GM06990 (cell line): ENCODE results near the gene EREG.

Experiments
- DNase-seq: peaks from one replicate; pipeline ENCODE4 v3.0.0-alpha.2; 2011; ENCODE audit not compliant: insufficient read length; ENCODE audit errors: extremely low read depth
- H3K27me3 ChIP-seq: replicated peaks from 2 replicates; pipeline ENCODE4 v1.6.0; 2011; ENCODE audit warnings: low read length; ENCODE audit not compliant: control insufficient read depth, insufficient read depth
- H3K36me3 ChIP-seq: 2 replicates; pipeline ENCODE4 v1.5.1; 2011; ENCODE audit warnings: low read length; ENCODE audit not compliant: control insufficient read depth, insufficient read depth
- H3K4me3 ChIP-seq: replicated peaks from 2 replicates; pipeline ENCODE4 v1.5.1; 2011; ENCODE audit warnings: low read depth, mild to moderate bottlenecking, control low read depth, low read length
- CTCF ChIP-seq: IDR thresholded peaks from 2 replicates; pipeline ENCODE4 v1.5.1; 2011; ENCODE audit warnings: low read length, control low read depth, mild to moderate bottlenecking, inconsistent platforms; ENCODE audit not compliant: insufficient read depth, poor library complexity, severe bottlenecking

The EREG gene

DNA sequence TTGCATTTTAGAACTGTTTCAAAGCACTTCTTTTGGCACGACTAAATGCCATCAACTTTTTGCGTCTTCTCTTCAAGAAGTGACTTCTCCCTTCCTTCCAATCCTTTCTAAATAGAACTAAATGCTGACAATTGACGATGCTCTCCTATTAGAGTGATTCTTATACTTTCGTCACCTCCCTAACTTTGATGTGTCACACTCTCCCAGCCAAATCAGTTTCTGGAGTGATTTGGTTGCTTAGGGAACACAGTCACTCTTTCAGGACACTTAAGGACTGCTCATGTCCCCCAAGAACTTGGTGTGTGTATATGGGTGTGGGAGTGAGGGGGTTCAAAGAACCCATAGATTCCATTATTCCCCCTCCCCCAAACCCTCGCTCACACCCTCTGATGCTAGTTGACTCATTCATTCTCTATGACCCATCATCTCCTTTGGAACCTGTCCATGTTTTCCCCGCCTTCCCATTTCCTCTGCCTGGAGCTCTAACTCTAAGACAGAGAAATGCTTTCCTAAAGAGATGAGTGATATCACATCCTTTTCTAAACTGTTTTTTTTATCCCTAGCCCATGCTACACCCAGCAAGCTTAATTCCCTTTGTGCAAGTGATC is 53.2 kb downstream of the EREG start:
- H3K4me3 ChIP-seq: no peak overlapping the region
- no peaks in the 10 kb centered on the region; the same call in 1 of the 2 replicates for H3K27me3 ChIP-seq
- TF ChIP-seq CTCF: no peak
- no peak for DNase-seq
- H3K36me3 ChIP-seq: no peaks in the 10 kb centered on the region

GRCh38 chr4:74420863-74421262 is 55.9 kb downstream of the EREG start:
- H3K27me3 ChIP-seq: no peaks in the 10 kb centered on the region; the same call in 1 of the 2 replicates
- no peaks in the 10 kb centered on the region for H3K36me3 ChIP-seq
- DNase-seq: no peak
- no peak for TF ChIP-seq CTCF
- no peak overlapping the region for H3K4me3 ChIP-seq

DNA sequence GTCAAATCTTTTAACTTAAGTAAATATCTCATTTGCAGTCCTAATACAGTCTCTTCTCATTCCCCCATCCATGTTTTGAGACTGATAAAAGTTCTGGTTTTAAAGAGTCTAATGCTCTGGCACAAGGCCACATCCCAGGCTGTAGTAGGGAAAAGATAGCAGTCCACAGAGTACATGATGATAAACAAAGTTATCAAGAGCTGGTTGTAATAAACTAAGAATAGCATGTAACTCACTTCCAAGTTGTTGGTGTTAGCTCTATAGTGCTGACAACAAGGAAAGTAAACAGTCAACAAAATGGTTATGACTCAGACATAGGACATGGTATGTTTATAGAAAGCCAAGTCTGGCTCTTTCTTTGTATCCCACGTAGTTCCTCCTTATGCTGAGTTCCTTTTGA is 58.2 kb downstream of the EREG start:
- Histone ChIP-seq H3K4me3 (no peak overlapping the region), H3K36me3 (no peaks in the 10 kb centered on the region), H3K27me3 (no peaks in the 10 kb centered on the region; the same call in 1 of the 2 replicates)
- TF ChIP-seq CTCF: no peak
- DNase-seq: no peak

DNA sequence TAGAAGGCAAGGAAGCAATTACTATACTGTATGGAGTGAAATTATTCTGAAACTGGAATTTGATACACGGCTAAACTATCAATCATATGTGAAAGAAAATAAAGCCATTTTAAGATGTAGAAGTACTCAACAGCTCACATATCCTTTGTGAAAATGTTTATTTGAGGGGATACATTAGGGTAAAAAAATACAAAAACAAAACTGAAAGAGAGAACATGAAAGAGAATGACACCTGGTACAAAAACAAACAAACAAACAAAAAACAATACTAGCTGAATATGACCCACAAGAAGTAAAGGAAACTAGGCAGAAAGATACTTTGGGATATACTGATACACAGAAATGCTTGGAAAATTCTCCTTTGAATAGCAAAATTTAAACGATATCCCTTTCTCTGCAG is 59.2 kb downstream of the EREG start:
- Histone ChIP-seq H3K36me3 (no peaks in the 10 kb centered on the region), H3K27me3 (no peaks in the 10 kb centered on the region), H3K4me3 (no peak overlapping the region)
- no peak for TF ChIP-seq CTCF
- DNase-seq: no peak

- Histone ChIP-seq H3K27me3 (no peaks in the 10 kb centered on the region), H3K36me3 (no peaks in the 10 kb centered on the region), H3K4me3 (no peak overlapping the region)
- no peak for TF ChIP-seq CTCF
- no peak for DNase-seq
Measured at GRCh38 chr4:74426101-74426500, 61.2 kb downstream of the EREG start.

DNA sequence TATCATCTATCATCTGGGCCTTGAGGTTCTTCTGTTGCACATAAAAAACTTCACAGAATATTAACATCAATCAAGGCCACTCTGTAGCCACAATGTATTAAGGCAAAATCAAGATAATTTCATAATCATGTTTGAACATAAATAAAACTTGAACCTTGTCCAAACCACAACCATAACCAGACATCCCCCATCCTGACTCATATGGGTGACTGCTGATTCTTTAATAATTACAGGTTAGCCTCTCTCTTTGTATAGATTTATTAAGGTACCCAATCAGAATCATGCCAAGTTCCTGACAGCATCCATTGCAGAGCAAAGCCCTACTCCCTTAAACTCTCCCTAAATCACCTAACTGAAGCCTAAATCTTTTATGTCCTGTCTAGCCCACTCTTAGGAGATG is 63.3 kb downstream of the EREG start:
- Histone ChIP-seq H3K4me3 (no peak overlapping the region), H3K27me3 (no peaks in the 10 kb centered on the region), H3K36me3 (no peaks in the 10 kb centered on the region)
- no peak for TF ChIP-seq CTCF
- DNase-seq: no peak
